Measurements from ENCODE around the gene C3orf80.

GRCh38 chr3:160192310-160193029, 32.8 kb upstream of the C3orf80 start:
- TF ChIP-seq EZH2 (IDR thresholded peaks at IDR 0.05; ENCODE audit: borderline replicate concordance, low read depth, low read length, poor library complexity, severe bottlenecking) (no peak), CTCF (conservative IDR thresholded peaks at IDR 0.05; ENCODE audit: low read depth, low read length) (no peak)
